Right hindlimb (tissue), 1 donor: ENCODE measurements around the gene PHOSPHO2.

ENCODE experiments used
- DNase-seq: peaks from one replicate; pipeline ENCODE4 v3.0.0-alpha.2; 2018

The PHOSPHO2 gene

DNA sequence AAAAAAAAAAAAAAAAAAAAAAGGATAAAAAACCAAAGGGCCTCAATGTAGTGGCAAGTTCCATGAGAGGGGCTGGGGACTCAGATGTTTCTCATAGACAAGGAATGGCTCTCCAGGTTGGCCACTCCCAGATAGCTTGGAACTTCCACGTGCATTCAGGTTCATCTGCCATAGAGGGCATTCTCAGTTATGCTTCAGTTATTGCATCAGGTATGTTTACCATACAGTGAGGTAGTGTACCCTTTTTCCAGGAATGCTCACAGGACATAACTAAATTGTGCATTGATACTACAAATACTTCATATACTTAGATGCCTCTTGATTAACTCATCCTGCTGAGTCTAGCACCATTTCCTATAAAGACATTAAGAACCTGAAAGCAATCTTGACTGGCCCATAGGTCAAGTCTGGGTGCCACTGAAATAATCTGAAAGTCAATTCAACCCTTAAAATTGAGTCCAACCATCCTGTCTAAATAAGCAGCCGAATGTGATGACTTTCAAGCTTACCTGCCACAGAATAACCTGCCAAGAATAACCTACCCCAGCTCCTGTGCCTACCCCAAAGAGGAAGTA is 24.7 kb downstream of the PHOSPHO2 start:
- DNase-seq = no peak

DNA sequence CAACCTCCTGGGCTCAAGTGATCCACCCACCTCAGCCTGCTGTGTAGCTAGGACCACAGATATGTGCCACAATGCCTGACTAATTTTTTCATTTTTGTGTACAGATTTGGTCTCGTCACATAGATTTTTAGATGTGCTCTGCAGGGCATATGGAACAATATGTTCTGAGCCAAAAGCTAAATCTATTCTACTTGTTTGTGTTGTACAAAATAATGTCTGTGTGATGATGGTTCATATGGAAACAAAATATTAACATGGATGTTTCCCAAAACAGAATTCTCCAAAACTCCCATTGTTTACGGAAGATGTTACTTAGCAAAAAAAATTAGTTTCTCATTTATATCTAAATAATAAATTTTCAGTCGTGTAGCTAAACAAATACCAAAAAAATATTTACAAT is 26.7 kb downstream of the PHOSPHO2 start:
- no peak for DNase-seq

DNA sequence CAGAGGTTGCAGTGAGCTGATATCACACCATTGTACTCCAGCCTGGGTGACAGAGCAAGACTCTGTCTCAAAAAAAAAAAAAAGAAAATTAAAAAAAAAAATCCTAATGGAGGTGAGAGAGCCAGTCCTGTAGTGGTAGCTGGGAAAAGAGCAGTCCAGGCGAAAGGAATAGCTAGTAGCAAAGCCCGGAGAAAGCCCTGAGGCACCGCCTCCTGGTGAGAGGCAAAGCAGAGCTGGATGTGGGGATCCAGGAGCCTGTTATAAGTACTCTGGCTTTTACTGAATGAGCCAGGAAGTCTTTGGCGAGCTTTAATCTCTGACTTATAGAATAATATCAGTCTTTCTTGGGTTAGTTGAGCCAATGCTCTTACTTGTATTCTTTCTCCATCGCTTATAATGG is 32.8 kb downstream of the PHOSPHO2 start:
- no peak for DNase-seq

DNA sequence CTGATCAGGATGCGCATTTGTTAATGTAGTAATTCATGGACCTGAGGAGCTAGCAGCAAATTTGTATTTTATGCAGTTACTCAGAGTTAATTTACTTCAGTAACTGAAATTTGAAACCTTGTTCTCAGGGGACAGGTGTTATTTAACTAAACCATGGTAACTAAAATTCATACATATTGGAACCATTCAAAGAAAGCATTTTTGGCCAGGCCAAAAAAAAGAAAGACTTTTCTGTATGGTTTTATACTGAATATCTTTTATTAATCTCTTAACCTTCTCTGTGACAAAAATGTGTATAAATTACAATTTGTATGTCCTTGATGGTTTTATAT is 35.0 kb downstream of the PHOSPHO2 start:
- DNase-seq = no peak

DNA sequence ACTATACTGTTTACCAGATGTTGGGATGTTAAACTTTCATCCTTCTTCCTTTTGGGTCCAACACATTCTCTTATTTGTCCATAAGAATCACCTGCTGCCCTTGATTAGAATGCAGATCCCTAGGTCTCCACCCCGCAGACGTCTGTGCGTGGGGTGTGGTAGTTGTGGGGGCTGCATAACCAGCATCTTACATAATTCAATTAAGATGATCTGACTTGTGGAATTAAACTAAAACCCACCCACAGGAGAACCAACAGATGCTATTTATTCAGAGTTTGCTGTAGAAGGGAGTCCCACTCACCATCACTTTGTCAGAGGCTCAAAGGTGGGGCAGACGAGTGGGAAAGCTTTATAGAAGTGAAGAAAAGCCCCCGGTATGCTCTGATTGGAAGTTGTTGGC is 37.8 kb downstream of the PHOSPHO2 start:
- DNase-seq = no peak

DNA sequence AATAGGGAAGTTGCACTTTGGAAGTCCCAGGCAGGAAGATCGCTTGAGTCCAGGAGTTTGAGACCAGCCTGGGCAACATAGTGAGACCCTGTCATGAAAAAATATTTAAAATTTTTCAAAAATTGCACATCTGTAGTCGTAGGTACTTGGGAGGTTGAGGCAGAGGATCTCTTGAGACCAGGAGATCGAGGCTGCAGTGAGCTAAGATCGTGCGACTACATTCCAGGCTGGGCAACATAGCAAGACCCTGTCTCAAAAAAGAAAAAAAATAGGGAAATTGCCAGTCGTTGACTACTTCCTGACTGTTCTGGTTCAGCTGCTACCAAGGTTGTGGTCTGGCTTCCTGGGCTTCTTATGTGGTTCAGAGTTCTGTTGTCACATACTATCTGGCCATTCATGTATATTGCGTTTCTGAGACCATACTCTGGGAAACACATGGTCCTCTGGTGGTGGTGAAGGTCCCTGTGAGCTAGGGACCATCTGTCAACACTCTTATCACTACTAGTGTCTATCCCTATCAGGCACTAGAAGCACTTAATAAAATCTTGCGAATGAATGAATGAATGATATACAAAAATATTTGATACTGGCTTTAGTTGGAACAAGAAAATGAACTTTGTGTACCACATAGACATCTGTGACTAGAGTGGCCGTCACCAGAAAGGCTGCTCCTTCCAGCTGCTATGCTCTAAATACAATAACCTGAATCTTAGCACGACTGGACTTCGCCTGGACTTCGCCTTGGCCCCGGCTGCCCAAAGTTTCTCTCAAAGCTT is 38.5 kb downstream of the PHOSPHO2 start:
- no peak for DNase-seq

DNA sequence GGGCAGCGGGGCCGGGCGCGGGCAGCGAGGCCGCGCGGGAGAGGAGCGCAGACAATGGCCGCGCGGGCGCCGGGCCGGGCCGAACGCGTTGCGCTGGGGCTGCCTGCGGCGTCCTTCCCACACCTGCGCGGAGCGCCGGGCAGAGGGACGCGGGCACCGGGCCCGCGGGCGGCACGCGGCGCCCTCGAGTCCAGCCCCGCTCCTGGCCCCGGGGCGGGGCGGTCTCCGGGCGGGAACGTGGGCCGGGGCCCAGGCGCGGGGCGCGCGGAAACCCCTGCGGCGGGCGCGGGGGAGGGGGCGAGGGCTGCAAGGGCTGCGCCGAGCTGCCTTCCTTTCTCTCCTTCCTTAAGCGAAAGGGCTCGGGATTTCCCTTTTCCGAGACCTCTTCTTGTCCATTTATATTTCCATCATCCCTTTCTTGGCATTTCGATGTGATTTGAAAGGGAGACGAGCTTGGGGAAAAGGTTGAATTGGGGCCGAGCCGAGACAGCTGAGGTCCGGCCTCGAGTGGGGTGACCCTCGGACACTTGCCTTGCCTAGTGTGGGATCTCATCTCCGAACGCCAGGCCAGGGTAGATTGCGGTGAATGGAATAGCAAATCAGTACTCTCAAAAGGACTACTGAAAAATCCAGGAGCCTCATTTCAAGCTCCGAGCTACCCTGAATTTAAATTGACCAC is 40.0 kb downstream of the PHOSPHO2 start:
- DNase-seq = peak; percentile 41

DNA sequence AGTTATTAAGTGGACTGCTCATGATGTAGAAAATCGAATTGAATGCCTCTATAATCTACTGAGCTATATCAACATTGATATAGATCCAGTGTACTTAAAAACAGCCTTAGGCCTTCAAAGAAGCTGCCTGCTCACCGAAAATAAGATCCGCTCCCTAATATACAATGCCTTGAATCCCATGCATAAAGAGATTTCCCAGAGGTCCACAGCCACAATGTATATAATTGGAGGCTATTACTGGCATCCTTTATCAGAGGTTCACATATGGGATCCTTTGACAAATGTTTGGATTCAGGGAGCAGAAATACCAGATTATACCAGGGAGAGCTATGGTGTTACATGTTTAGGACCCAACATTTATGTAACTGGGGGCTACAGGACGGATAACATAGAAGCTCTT is 41.4 kb downstream of the PHOSPHO2 start:
- no peak for DNase-seq

DNA sequence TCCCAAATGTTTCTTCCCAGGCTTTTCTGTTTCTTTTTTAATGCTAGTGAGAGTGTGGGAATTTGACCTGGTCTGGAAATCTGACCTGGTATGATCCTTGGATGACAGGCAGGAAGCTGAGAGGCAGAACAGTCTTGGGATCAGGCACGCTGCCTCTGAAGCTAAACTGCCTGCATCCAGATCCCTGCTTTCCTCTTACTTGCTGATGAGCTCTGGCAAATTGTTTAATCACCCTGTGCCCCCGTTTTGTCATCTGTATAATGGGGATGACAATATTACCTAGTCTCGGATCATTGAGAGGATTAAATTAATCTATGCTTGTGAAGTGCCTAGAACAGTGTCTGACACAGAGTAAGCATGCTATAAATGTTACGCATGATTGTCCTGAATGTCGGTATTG is 42.6 kb downstream of the PHOSPHO2 start:
- DNase-seq = no peak

DNA sequence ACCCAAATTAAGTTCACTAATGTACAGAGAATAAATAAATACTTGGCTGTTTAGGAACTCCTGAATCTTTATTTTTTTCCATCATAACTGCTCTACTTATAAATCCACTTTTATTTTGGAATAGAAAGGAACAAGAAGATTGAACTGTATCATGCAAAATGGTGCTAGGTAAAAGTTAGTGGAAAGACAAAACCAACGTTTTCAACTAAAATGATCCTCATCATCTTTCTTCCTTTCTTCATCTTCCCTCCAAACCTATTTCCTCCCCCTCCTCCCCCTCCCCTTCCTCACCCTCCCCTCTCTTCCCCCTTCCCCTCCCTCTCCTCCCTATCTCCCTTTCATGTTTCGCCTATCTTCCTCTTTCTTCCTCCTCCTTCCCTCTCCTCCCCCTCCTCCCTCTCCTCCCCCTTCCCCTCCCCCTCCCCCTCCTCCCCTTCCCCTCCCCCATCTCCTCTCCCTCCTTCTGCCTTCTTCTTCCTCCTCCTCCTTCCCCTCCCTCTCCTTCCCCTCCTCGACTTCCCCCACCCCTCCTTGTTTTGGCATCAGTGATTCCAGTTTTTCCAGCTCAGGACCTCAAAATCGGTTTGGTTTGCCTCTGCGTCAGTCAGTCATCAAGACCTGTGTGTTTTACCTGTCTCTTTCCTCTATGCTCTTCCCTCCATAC is 44.4 kb downstream of the PHOSPHO2 start:
- DNase-seq = no peak

DNA sequence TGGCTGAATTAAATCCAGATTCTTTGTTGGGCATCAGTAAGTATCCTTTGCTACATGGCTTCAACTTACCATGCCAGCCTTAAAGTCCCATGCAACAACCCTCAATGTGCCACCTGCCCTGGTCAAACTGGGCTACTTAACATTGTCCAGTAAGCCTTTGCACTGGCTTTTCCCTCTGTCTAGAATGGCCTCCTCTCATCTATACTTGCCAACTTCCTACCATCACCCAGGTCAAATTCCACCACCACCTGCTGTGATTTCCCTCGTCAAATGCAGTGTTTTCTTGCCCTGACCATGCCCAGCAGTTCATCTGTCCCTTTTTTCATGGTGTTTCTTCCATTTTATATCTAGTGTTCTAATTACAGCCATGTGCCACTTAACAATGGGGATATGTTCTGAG is 45.1 kb downstream of the PHOSPHO2 start:
- no peak for DNase-seq

DNA sequence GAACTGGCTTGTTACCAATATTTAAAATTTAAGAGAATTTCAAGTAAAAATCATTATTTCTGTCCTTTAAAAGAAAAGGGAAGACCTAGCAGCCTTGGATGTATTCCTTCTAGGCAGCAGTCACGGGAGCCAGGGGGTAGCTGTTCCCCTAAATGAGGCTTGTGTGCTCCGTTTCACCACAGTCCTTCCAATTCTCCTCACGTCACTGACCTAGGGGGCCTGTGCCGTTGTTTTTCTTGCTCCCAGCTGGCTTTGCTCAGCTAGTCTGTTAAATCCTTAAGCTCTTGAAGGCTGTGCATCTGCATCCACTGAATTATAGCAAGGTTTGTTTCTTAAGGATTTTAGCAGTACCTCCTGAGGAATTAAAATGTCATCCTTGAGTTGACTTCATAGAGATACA is 49.3 kb downstream of the PHOSPHO2 start:
- peak; percentile 32 for DNase-seq

DNA sequence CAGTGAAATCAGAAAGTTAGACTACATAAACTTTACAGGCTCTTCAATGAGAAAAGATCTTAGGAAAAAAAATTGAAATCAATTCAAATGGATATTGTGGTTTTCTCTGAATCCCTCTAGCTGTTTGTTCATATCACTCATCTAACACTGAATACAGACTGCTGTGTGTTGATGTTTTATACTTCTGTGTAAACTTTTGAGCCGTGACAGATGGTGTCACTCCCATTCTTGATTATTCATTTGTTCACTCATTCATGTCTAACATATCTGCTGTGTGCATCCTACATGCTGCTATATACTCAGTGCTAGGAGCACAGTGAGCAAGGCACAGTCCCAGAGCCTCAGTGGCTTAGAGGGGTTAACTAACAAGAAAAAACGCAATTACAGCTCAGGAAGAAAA is 52.0 kb downstream of the PHOSPHO2 start:
- DNase-seq = no peak

DNA sequence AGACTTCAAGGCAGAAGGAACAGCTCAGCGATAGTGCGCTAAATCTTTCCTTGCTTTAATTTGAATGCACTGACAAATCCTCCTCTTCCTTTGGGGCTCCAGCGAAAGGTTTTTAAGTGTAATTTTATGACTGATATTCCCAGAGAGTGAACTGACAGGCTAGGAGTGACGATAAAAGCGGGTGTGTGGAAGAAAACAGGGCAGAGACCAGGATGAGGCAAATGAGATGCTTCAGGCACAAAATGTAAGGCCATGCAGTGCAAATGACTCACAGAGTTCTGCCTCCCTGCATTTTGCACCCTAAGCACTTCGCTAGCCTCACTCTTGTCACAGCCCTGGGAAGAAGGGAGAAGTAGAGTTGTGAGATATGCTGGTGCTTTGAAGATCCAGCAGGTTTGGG is 54.0 kb downstream of the PHOSPHO2 start:
- DNase-seq = no peak
